ENCODE data around the gene HMG20A.

DNA sequence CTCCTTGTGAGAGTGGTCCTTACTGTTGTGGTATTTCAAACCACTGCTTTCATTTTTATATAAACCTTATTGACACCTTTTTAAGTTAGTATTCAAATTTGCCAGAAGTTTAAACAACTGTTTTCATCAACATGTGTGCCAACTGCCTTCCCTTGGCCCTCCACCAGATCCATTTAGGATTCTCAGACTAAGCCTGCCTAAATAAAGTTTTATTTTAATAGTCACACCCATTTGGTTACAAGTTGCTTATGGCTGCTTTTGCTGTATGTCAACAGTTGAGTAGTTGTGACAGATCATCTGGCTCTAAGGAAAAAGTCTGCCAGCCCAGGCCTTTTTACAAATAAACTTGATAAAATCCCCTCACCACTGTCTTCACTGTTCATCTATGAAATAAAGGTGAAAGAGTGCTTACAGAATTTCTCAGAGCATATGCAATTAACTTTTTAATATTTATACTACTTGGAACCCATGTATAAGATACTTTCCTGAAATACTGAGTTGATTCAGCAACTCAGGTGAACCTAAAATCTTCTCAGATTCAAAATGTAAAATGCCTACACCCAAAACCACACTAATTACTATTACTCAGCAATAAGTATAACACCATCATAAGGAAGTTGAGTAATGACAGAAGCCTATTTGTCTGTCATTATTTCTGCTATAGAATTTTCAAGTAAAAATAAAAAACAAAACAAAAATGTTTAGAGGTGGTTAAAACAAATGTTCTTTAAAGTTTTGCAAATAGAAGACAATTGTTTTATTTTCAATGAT is 35.9 kb upstream of the HMG20A start:
- no peak for TF ChIP-seq SP1 (IDR thresholded peaks at IDR 0.05)
- TF ChIP-seq BHLHE40 (IDR thresholded peaks at IDR 0.05; ENCODE audit: borderline replicate concordance): no peak
- no peak for TF ChIP-seq TARDBP (IDR thresholded peaks at IDR 0.05)
- no peak for TF ChIP-seq NFRKB (IDR thresholded peaks at IDR 0.05)
- no peak for TF ChIP-seq FOXM1 (IDR thresholded peaks at IDR 0.05; ENCODE audit: borderline replicate concordance)
- TF ChIP-seq FOXK2 (IDR thresholded peaks at IDR 0.05): no peak
- TF ChIP-seq HDGF (IDR thresholded peaks at IDR 0.05; ENCODE audit: borderline replicate concordance): no peak
- TF ChIP-seq ELF4 (IDR thresholded peaks at IDR 0.05): no peak
- TF ChIP-seq CTBP1 (IDR thresholded peaks at IDR 0.05; ENCODE audit: borderline replicate concordance): no peak
- no peak for TF ChIP-seq SUZ12 (IDR thresholded peaks at IDR 0.05)
- TF ChIP-seq FOXA1 (IDR thresholded peaks at IDR 0.05): no peak

All from HEK293T (cell line).